ENCODE data around the gene SGSH.

Gene SGSH

DNA sequence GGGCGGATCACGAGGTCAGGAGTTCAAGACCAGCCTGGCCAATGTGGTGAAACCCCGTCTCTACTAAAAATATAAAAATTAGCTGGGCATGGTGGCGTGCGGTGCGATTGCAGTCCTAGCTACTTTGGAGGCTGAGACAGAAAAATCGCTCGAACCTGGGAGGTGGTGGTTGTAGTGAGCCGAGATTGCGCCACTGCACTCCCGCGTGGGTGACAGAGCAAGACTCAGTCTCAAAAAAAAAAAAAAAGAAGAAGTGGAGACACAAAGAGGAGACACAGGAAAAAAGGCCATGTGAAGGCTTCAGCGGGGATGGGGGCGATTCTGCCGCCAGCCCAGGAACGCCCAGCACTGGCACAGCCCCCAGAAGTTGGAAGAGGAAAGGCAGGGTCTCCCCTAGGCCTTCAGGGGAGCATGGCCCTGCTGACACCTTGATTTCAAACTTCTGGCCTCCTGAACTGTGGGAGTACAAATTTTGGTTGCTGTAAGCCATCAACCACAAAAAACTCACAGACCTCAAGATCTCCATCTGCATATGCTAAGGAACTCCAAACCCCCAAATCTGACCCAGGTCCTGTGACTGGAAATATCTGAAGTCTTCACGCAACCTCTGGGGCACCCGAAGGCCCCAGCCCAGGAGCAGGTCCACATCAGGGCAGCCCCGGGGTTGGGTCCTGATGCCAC lies 7.0 kb downstream of the SGSH start:
- Histone ChIP-seq H4K20me1 (ENCODE audit: insufficient read depth, low read length, poor library complexity, severe bottlenecking) (no peaks in the 10 kb centered on the region), H3K9me3 (ENCODE audit: insufficient read depth, low read depth, low read length) (no peaks in the 10 kb centered on the region), H3K4me2 (ENCODE audit: low read depth, low read length, poor library complexity, severe bottlenecking) (no peak overlapping the region), H3F3A (ENCODE audit: low read depth) (no peaks in the 10 kb centered on the region), H3K9me2 (replicated peaks; ENCODE audit: low read depth, low read length) (no peaks in the 10 kb centered on the region), H3K36me3 (ENCODE audit: insufficient read depth, low read length) (no peaks in the 10 kb centered on the region), H2AFZ (ENCODE audit: low read length) (no peak overlapping the region), H3K9ac (ENCODE audit: low read depth, low read length, poor library complexity, severe bottlenecking) (no peak overlapping the region), H3K27me3 (ENCODE audit: insufficient read depth, low read length, poor library complexity, severe bottlenecking) (peaks cover 10% of the 10 kb centered on the region), H3K4me1 (ENCODE audit: insufficient read depth, low read length, poor library complexity, severe bottlenecking) (no peaks in the 10 kb centered on the region), H3K4me3 (ENCODE audit: low read length, poor library complexity, severe bottlenecking) (no peak overlapping the region), H3K79me2 (ENCODE audit: insufficient read depth, low read length) (no peaks in the 10 kb centered on the region)
- no peak for TF ChIP-seq EZH2phosphoT487 (IDR thresholded peaks at IDR 0.05; ENCODE audit: borderline replicate concordance)
- no peak for TF ChIP-seq CTCF (conservative IDR thresholded peaks at IDR 0.05; ENCODE audit: low read length)

GRCh38 chr17:80212511-80212910 lies 7.6 kb downstream of the SGSH start:
- Histone ChIP-seq H3K9me2 (replicated peaks; ENCODE audit: low read depth, low read length) (no peaks in the 10 kb centered on the region), H3K36me3 (ENCODE audit: insufficient read depth, low read length) (no peaks in the 10 kb centered on the region), H4K20me1 (ENCODE audit: insufficient read depth, low read length, poor library complexity, severe bottlenecking) (no peaks in the 10 kb centered on the region), H3F3A (ENCODE audit: low read depth) (no peaks in the 10 kb centered on the region), H3K4me3 (ENCODE audit: low read length, poor library complexity, severe bottlenecking) (no peak overlapping the region), H3K4me2 (ENCODE audit: low read depth, low read length, poor library complexity, severe bottlenecking) (no peak overlapping the region), H2AFZ (ENCODE audit: low read length) (no peak overlapping the region), H3K79me2 (ENCODE audit: insufficient read depth, low read length) (no peaks in the 10 kb centered on the region), H3K9me3 (ENCODE audit: insufficient read depth, low read depth, low read length) (no peaks in the 10 kb centered on the region), H3K27me3 (ENCODE audit: insufficient read depth, low read length, poor library complexity, severe bottlenecking) (peaks cover 4% of the 10 kb centered on the region), H3K9ac (ENCODE audit: low read depth, low read length, poor library complexity, severe bottlenecking) (no peak overlapping the region), H3K4me1 (ENCODE audit: insufficient read depth, low read length, poor library complexity, severe bottlenecking) (no peaks in the 10 kb centered on the region)
- TF ChIP-seq EZH2phosphoT487 (IDR thresholded peaks at IDR 0.05; ENCODE audit: borderline replicate concordance) (no peak), CTCF (conservative IDR thresholded peaks at IDR 0.05; ENCODE audit: low read length) (no peak)

- no peaks in the 10 kb centered on the region for H3K9me3 ChIP-seq (ENCODE audit: insufficient read depth, low read depth, low read length)
- H2AFZ ChIP-seq (ENCODE audit: low read length): no peak overlapping the region
- H3K27me3 ChIP-seq (ENCODE audit: insufficient read depth, low read length, poor library complexity, severe bottlenecking): peaks cover under 1% of the 10 kb centered on the region
- TF ChIP-seq CTCF (conservative IDR thresholded peaks at IDR 0.05; ENCODE audit: low read length) (no peak), EZH2phosphoT487 (IDR thresholded peaks at IDR 0.05; ENCODE audit: borderline replicate concordance) (no peak)
- no peaks in the 10 kb centered on the region for H3K36me3 ChIP-seq (ENCODE audit: insufficient read depth, low read length)
- no peak overlapping the region for H3K4me2 ChIP-seq (ENCODE audit: low read depth, low read length, poor library complexity, severe bottlenecking)
- H3K4me3 ChIP-seq (ENCODE audit: low read length, poor library complexity, severe bottlenecking): no peak overlapping the region
- H3K9me2 ChIP-seq (replicated peaks; ENCODE audit: low read depth, low read length): no peaks in the 10 kb centered on the region
- no peaks in the 10 kb centered on the region for H3F3A ChIP-seq (ENCODE audit: low read depth)
- no peaks in the 10 kb centered on the region for H4K20me1 ChIP-seq (ENCODE audit: insufficient read depth, low read length, poor library complexity, severe bottlenecking)
- no peaks in the 10 kb centered on the region for H3K4me1 ChIP-seq (ENCODE audit: insufficient read depth, low read length, poor library complexity, severe bottlenecking)
- H3K79me2 ChIP-seq (ENCODE audit: insufficient read depth, low read length): no peaks in the 10 kb centered on the region
- no peak overlapping the region for H3K9ac ChIP-seq (ENCODE audit: low read depth, low read length, poor library complexity, severe bottlenecking)
These were observed 8.0 kb downstream of the SGSH start for GRCh38 chr17:80212109-80212508.
